Stimulated activated naive CD8-positive, alpha-beta T cell treated with anti-CD3 and anti-CD28 coated beads, Interleukin-15, Interleukin-2, amounts not matched to agents 100 ng/mL and 50 ng/mL, for 24 hours (primary cell): ENCODE data around the gene FBLN2.
"Not testable (repeated sequence)": the region's sequence is repeated elsewhere in the genome, so short reads cannot be mapped to it uniquely, and the experiment has no call there.

Source experiments
- H3K27ac Mint-ChIP-seq: one replicate; pipeline ENCODE4 v1.8.0; 2021; ENCODE audit warnings: mild to moderate bottlenecking, mixed read lengths
- H3K27me3 Mint-ChIP-seq: one replicate; pipeline ENCODE4 v1.8.0; 2021; ENCODE audit warnings: mixed read lengths
- H3K36me3 Mint-ChIP-seq: one replicate; pipeline ENCODE4 v1.8.0; 2021; ENCODE audit warnings: low read depth, mixed read lengths
- H3K4me1 Mint-ChIP-seq: one replicate; pipeline ENCODE4 v1.8.0; 2021; ENCODE audit warnings: low read depth, mixed read lengths
- H3K4me3 Mint-ChIP-seq: one replicate; pipeline ENCODE4 v1.8.0; 2021; ENCODE audit warnings: mild to moderate bottlenecking, mixed read lengths
- H3K9me3 Mint-ChIP-seq: one replicate; pipeline ENCODE4 v1.8.0; 2021; ENCODE audit warnings: mixed read lengths

Gene FBLN2

GRCh38 chr3:13548696-13549622, at the start of gene FBLN2:
FBLN2 (plus strand) TSS chr3:13549125; CDS start chr3:13570356, 21,231 bp downstream.
- Mint-ChIP-seq H3K27ac (peak within 1 kb of the TSS; percentile 40), H3K4me1 (peaks cover 64% of the 10 kb centered on the region)

GRCh38 chr3:13499246-13499645, 49.7 kb upstream of the FBLN2 start:
- H3K4me3 Mint-ChIP-seq, H3K27me3 Mint-ChIP-seq, H3K9me3 Mint-ChIP-seq, H3K4me1 Mint-ChIP-seq, H3K27ac Mint-ChIP-seq, H3K36me3 Mint-ChIP-seq: not testable (repeated sequence)

More at GRCh38 chr3:13548696-13549622, at the start of gene FBLN2:
- Mint-ChIP-seq H3K4me3 (peak within 1 kb of the TSS; percentile 60), H3K36me3 (no peaks in the 10 kb centered on the region), H3K27me3 (peaks cover 35% of the 10 kb centered on the region), H3K9me3 (no peaks in the 10 kb centered on the region)

- Mint-ChIP-seq H3K4me3 (no peak overlapping the region), H3K9me3 (no peaks in the 10 kb centered on the region), H3K36me3 (no peaks in the 10 kb centered on the region), H3K4me1 (no peaks in the 10 kb centered on the region), H3K27ac (no peak overlapping the region), H3K27me3 (no peaks in the 10 kb centered on the region)
Observed at GRCh38 chr3:13500133-13500885, 48.6 kb upstream of the FBLN2 start.

- Mint-ChIP-seq H3K9me3 (no peaks in the 10 kb centered on the region), H3K4me1 (no peaks in the 10 kb centered on the region), H3K36me3 (no peaks in the 10 kb centered on the region), H3K27me3 (no peaks in the 10 kb centered on the region), H3K4me3 (no peak overlapping the region), H3K27ac (no peak overlapping the region)
Observed at GRCh38 chr3:13501056-13501455, 47.9 kb upstream of the FBLN2 start.

GRCh38 chr3:13501521-13501920, 47.4 kb upstream of the FBLN2 start:
- Mint-ChIP-seq H3K4me3 (no peak overlapping the region), H3K27me3 (no peaks in the 10 kb centered on the region), H3K9me3 (no peaks in the 10 kb centered on the region), H3K36me3 (no peaks in the 10 kb centered on the region), H3K4me1 (no peaks in the 10 kb centered on the region), H3K27ac (no peak overlapping the region)

- no peaks in the 10 kb centered on the region for H3K9me3 Mint-ChIP-seq
- no peaks in the 10 kb centered on the region for H3K27me3 Mint-ChIP-seq
- no peaks in the 10 kb centered on the region for H3K36me3 Mint-ChIP-seq
- H3K27ac Mint-ChIP-seq = no peak overlapping the region
- no peak overlapping the region for H3K4me3 Mint-ChIP-seq
- H3K4me1 Mint-ChIP-seq = no peaks in the 10 kb centered on the region
Observed at GRCh38 chr3:13501958-13502790, 46.8 kb upstream of the FBLN2 start.

GRCh38 chr3:13502791-13503060, 46.2 kb upstream of the FBLN2 start:
- H3K4me1 Mint-ChIP-seq = no peaks in the 10 kb centered on the region
- H3K9me3 Mint-ChIP-seq = no peaks in the 10 kb centered on the region

GRCh38 chr3:13504161-13504831, 44.6 kb upstream of the FBLN2 start:
- Mint-ChIP-seq H3K27me3 (no peaks in the 10 kb centered on the region), H3K4me3 (no peak overlapping the region), H3K4me1 (no peaks in the 10 kb centered on the region), H3K27ac (no peak overlapping the region), H3K36me3 (no peaks in the 10 kb centered on the region), H3K9me3 (no peaks in the 10 kb centered on the region)

More at GRCh38 chr3:13502791-13503060, 46.2 kb upstream of the FBLN2 start:
- Mint-ChIP-seq H3K36me3 (no peaks in the 10 kb centered on the region), H3K4me3 (no peak overlapping the region), H3K27me3 (no peaks in the 10 kb centered on the region), H3K27ac (no peak overlapping the region)

GRCh38 chr3:13505147-13506130, 43.5 kb upstream of the FBLN2 start:
- Mint-ChIP-seq H3K27me3 (no peaks in the 10 kb centered on the region), H3K27ac (no peak overlapping the region), H3K4me1 (no peaks in the 10 kb centered on the region), H3K36me3 (no peaks in the 10 kb centered on the region), H3K4me3 (no peak overlapping the region), H3K9me3 (no peaks in the 10 kb centered on the region)

- Mint-ChIP-seq H3K9me3 (no peaks in the 10 kb centered on the region), H3K4me3 (no peak overlapping the region), H3K27me3 (no peaks in the 10 kb centered on the region), H3K4me1 (no peaks in the 10 kb centered on the region), H3K36me3 (no peaks in the 10 kb centered on the region), H3K27ac (no peak overlapping the region)
Observed at GRCh38 chr3:13506239-13506638, 42.7 kb upstream of the FBLN2 start.

- H3K27ac Mint-ChIP-seq = no peak overlapping the region
Observed at GRCh38 chr3:13506680-13507079, 42.2 kb upstream of the FBLN2 start.

GRCh38 chr3:13507247-13507569, 41.7 kb upstream of the FBLN2 start:
- no peaks in the 10 kb centered on the region for H3K9me3 Mint-ChIP-seq
- H3K4me1 Mint-ChIP-seq = no peaks in the 10 kb centered on the region
- H3K36me3 Mint-ChIP-seq = no peaks in the 10 kb centered on the region
- no peak overlapping the region for H3K4me3 Mint-ChIP-seq
- H3K27me3 Mint-ChIP-seq = no peaks in the 10 kb centered on the region
- no peak overlapping the region for H3K27ac Mint-ChIP-seq

More at GRCh38 chr3:13506680-13507079, 42.2 kb upstream of the FBLN2 start:
- Mint-ChIP-seq H3K9me3 (no peaks in the 10 kb centered on the region), H3K4me1 (no peaks in the 10 kb centered on the region), H3K27me3 (no peaks in the 10 kb centered on the region), H3K4me3 (no peak overlapping the region), H3K36me3 (no peaks in the 10 kb centered on the region)

- Mint-ChIP-seq H3K4me3 (no peak overlapping the region), H3K27ac (no peak overlapping the region), H3K4me1 (no peaks in the 10 kb centered on the region), H3K36me3 (no peaks in the 10 kb centered on the region), H3K27me3 (no peaks in the 10 kb centered on the region), H3K9me3 (no peaks in the 10 kb centered on the region)
Observed at GRCh38 chr3:13507570-13508339, 41.2 kb upstream of the FBLN2 start.
